Fibroblast of the aortic adventitia (primary cell): ENCODE results near the gene SPINT2. TPM values are rescaled to one million over a fixed set of nuclear protein-coding genes. Genes with fewer than 3 reads are reported as not detected.
"Not testable (repeated sequence)": the region's sequence is repeated elsewhere in the genome, so short reads cannot be mapped to it uniquely, and the experiment has no call there.

Source experiments
- DNase-seq: peaks from one replicate; pipeline ENCODE4 v3.0.0-alpha.2; 2010; ENCODE audit warnings: low read depth
- H3K4me3 ChIP-seq: 2 replicates; pipeline ENCODE4 v1.5.1; 2011; ENCODE audit warnings: low read depth, mild to moderate bottlenecking, control low read depth, low read length, moderate library complexity
- CTCF ChIP-seq: IDR thresholded peaks from 2 replicates; pipeline ENCODE4 v1.5.1; 2011; ENCODE audit warnings: mild to moderate bottlenecking, low read length, control low read depth, inconsistent platforms; ENCODE audit not compliant: insufficient read depth
- total RNA-seq: library from RNA; depleted of rRNA; stranded (reverse); fragments of >200 nt; gene quantifications from 2 replicates; pipeline ENCODE4 v1.2.3, GENCODE V29; 2012; ENCODE audit warnings: low replicate concordance

Gene SPINT2
- total RNA-seq, 1 donor, result 13.5 TPM

GRCh38 chr19:38228491-38229439, 35.6 kb upstream of the SPINT2 start:
- peak overlapping the region; percentile 62 for H3K4me3 ChIP-seq
- no peak for DNase-seq
- no peak for TF ChIP-seq CTCF

- DNase-seq, result peak; percentile 79
- TF ChIP-seq CTCF, result no peak
- peak overlapping the region; percentile 62 for H3K4me3 ChIP-seq
Observed at GRCh38 chr19:38229585-38230073, 34.7 kb upstream of the SPINT2 start.

- not testable (repeated sequence) for H3K4me3 ChIP-seq, DNase-seq
Observed at GRCh38 chr19:38230506-38231133, 33.8 kb upstream of the SPINT2 start.

- TF ChIP-seq CTCF, result no peak
- no peak overlapping the region for H3K4me3 ChIP-seq
- DNase-seq, result no peak
Observed at GRCh38 chr19:38231918-38232317, 32.5 kb upstream of the SPINT2 start.

GRCh38 chr19:38233740-38234251, 30.6 kb upstream of the SPINT2 start:
- DNase-seq, result peak; percentile 78
- TF ChIP-seq CTCF, result peak; percentile 82
- no peak overlapping the region for H3K4me3 ChIP-seq

GRCh38 chr19:38234615-38235014, 29.8 kb upstream of the SPINT2 start:
- DNase-seq, result no peak
- TF ChIP-seq CTCF, result no peak
- no peak overlapping the region for H3K4me3 ChIP-seq

GRCh38 chr19:38239816-38240215, 24.6 kb upstream of the SPINT2 start:
- no peak overlapping the region for H3K4me3 ChIP-seq
- DNase-seq, result no peak
- no peak for TF ChIP-seq CTCF
